WERI-Rb-1 (cell line): ENCODE data around the gene DIPK2A.

Source experiments
- DNase-seq: peaks from one replicate; pipeline ENCODE4 v3.0.0-alpha.2; 2020
- H3K27ac ChIP-seq: fragments of 250-450 bp; sonication (Bioruptor Pico); 2 replicates; pipeline ENCODE4 v1.5.1; 2020; ENCODE audit warnings: mild to moderate bottlenecking, moderate library complexity
- H3K27me3 ChIP-seq: fragments of 250-450 bp; sonication (Bioruptor Pico); 2 replicates; pipeline ENCODE4 v1.5.1; 2021; ENCODE audit warnings: mild to moderate bottlenecking, low read depth, moderate library complexity; ENCODE audit not compliant: insufficient read depth, severe bottlenecking
- H3K36me3 ChIP-seq: fragments of 250-450 bp; sonication (Bioruptor Pico); 2 replicates; pipeline ENCODE4 v1.5.1; 2020; ENCODE audit warnings: mild to moderate bottlenecking, moderate library complexity
- H3K4me3 ChIP-seq: 2 replicates; pipeline ENCODE4 v1.5.1; 2011; ENCODE audit warnings: low read depth, mild to moderate bottlenecking, control low read depth, low read length
- H3K9me3 ChIP-seq: fragments of 250-450 bp; sonication (Bioruptor Pico); 2 replicates; pipeline ENCODE4 v1.5.1; 2021; ENCODE audit warnings: mild to moderate bottlenecking, moderate library complexity; ENCODE audit not compliant: severe bottlenecking
- TF ChIP-seq, protein P1 (sequence below): IDR thresholded peaks from 2 replicates; pipeline ENCODE4 v1.5.1; 2011; ENCODE audit warnings: low read depth, mild to moderate bottlenecking, control low read depth, inconsistent platforms, low read length

The DIPK2A gene

DNA sequence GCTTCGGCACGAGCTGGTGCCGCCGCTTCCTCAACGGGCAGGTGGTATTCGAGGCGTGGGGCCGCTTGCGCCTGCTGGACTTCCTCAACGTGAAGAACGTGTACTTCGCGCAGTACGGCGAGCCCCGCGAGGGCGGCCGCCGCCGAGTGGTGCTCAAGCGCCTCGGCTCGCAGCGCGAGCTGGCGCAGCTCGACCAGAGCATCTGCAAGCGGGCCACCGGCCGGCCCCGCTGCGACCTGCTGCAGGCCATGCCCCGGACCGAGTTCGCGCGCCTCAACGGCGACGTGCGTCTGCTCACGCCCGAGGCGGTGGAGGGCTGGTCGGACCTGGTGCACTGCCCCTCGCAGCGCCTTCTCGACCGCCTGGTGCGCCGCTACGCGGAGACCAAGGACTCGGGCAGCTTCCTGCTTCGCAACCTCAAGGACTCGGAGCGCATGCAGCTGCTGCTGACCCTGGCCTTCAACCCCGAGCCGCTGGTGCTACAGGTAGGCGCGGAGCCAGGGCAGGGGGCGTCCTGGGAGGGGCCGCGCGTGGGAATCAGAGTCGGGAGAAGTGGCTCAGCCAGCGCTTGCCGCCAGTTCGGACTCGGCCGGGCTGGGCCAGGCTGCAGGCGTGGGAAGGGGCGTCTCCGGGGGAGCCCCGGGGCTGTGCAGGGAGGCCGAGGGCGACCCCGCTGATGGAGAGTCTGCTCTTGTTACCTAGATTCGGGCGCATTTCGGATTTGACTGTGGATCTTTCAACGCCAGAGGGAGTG is 1.1 kb downstream of the DIPK2A start:
- H3K4me3 ChIP-seq: peak overlapping the region; percentile 89
- peaks cover 13% of the 10 kb centered on the region for H3K36me3 ChIP-seq
- TF ChIP-seq, protein P1, sequence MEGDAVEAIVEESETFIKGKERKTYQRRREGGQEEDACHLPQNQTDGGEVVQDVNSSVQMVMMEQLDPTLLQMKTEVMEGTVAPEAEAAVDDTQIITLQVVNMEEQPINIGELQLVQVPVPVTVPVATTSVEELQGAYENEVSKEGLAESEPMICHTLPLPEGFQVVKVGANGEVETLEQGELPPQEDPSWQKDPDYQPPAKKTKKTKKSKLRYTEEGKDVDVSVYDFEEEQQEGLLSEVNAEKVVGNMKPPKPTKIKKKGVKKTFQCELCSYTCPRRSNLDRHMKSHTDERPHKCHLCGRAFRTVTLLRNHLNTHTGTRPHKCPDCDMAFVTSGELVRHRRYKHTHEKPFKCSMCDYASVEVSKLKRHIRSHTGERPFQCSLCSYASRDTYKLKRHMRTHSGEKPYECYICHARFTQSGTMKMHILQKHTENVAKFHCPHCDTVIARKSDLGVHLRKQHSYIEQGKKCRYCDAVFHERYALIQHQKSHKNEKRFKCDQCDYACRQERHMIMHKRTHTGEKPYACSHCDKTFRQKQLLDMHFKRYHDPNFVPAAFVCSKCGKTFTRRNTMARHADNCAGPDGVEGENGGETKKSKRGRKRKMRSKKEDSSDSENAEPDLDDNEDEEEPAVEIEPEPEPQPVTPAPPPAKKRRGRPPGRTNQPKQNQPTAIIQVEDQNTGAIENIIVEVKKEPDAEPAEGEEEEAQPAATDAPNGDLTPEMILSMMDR: peak; percentile 47
- H3K27me3 ChIP-seq: no peaks in the 10 kb centered on the region
- H3K27ac ChIP-seq: peak overlapping the region; percentile 94
- peak; percentile 63 for DNase-seq
- H3K9me3 ChIP-seq: no peaks in the 10 kb centered on the region

DNA sequence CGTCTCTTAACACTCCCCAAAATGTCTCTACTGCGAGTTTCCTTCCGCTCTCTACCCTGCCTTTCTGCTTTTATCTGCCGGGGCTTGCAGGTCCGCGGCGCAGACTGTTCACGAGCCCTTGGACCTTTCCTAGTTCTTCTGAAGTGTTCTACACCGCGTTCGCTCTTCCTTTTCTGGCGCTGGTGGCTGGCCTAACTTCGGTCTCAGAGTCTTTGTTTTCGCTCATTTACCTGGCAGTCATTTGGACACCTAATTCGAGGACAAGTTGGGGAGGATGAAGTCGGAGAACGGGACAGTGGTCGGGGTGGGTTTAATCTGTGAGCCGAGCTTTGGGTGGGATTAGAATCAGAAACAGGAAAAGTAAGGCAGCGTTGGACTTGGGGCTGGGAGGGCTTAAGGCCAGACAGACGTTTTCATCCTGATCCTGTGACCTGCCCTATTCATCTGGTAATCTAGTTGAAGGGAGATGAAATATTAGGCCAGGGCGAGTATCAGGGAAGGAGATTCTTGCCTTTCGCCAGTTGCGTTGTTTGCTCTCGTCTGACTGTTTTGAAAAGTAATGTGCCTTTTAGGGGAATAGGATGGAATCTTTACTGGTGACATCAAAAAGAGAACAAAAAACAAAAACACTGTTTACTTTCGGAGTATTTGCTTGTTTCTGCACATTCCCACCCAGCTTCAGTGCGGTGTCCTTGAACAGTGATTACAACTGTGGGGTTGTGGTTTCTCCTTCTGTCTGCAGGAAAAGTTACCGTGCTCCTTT is 1.8 kb downstream of the DIPK2A start:
- Histone ChIP-seq H3K9me3 (no peaks in the 10 kb centered on the region), H3K27ac (peak overlapping the region; percentile 94), H3K4me3 (peak overlapping the region; percentile 89), H3K36me3 (peaks cover 13% of the 10 kb centered on the region), H3K27me3 (no peaks in the 10 kb centered on the region)
- DNase-seq: peak; percentile 53
- TF ChIP-seq, protein P1: no peak

DNA sequence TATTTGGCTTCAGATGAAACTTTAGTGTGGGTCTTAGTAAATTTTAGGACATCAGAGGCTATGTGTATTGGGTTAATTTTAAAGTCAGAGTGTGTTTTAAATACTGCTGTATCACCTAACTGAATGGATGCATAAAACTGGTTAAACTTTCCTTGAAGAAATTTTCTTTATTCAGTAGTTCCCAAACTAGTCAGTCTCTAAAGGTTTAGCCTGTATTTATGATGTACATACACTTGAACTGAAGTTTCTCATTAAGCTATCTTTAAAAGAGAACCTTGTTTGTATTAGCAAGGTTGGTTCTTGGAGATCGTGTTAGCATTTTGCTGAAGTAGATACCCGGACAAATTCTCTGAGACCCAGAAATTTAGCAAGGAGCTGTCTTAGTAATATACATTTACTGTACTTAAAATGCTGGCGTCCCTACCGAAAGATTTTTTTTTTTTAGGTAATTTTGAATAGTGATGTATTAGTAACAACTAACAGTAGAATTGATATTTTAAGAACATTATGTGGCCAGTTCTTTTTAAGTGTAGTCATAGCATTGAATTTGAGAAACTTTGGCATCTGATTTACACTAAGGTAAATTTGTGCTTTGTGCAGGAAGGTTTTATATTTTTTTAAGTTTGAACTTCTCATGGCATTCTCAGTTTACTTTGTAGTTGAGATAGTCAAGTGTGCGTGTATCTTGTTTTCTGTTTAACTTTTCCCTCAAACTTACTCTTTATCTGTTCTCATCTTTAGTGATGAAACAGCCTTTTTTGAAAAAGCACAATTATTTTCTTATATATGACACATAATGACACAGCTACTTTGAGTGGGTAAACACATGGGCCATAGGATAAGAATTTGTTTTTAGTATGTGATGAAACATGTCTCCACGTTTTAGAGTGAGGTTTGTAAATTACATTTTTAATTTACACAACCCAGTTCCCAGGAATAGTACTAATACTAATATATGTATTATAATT is 2.9 kb downstream of the DIPK2A start:
- peak overlapping the region; percentile 94 for H3K27ac ChIP-seq
- H3K4me3 ChIP-seq: peak overlapping the region; percentile 89
- no peaks in the 10 kb centered on the region for H3K9me3 ChIP-seq
- H3K36me3 ChIP-seq: peaks cover 13% of the 10 kb centered on the region
- no peaks in the 10 kb centered on the region for H3K27me3 ChIP-seq
- DNase-seq: no peak
- TF ChIP-seq, protein P1: no peak

DNA sequence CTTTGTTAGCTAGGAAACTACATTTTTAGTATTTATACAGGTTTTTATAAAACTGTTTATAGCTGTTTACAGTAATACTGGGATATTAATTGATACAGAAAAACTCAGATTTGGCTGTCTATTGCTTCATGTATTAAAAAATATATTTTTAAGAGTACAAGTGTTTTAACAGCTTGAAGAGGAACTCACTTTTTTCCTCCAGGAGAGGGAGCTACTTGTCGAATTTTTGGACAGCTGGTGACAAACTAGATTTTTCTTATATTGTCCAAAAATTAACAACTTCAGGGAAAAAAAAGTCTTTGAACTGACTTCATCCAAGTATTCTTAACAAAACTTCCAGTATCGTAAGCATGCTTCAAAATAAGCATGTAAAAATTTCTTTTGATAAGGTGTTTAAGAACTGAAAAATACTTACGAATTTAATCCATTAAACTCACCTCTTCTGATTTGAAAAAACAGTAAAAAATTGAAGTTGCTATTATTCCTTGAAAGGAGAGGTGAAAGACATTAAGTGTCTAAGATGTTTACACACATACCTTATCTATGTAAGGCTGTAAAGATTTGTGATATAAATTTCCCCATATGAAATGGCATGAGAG is 4.0 kb downstream of the DIPK2A start:
- H3K27me3 ChIP-seq: no peaks in the 10 kb centered on the region
- peak overlapping the region; percentile 89 for H3K4me3 ChIP-seq
- H3K36me3 ChIP-seq: peaks cover 13% of the 10 kb centered on the region
- peak overlapping the region; percentile 23 for H3K27ac ChIP-seq
- DNase-seq: no peak
- H3K9me3 ChIP-seq: no peaks in the 10 kb centered on the region
- TF ChIP-seq, protein P1: peak; percentile 19; the same call in 1 of the 2 replicates
